Activated T-cell treated with anti-CD3 and anti-CD28 coated beads for 24 hours (primary cell): Measurements from ENCODE around the gene RHOBTB1.
"Not testable (repeated sequence)": the region's sequence is repeated elsewhere in the genome, so short reads cannot be mapped to it uniquely, and the experiment has no call there.

ENCODE experiments used
- DNase-seq: peaks from one replicate; pipeline ENCODE4 v3.0.0-alpha.2; 2020; ENCODE audit warnings: low read depth

Gene RHOBTB1

DNA sequence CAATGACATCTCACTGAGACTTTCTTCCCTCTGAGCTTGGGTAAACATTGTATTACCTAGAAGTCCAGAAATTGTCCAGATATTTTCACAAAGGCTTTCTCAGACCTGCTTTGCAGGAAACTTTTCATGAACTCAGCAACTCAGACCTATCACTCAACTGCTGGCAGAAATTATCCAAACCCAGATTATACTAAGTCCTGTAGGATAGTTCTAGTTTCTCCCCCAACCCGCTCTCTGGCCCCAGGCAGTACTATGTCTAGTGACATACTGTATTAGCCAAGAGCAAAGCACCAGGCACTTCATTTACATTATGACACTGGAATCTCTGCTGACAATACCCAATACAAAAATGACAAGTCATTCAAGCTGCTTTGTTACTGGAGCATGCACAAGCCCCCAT, 75.0 kb downstream of the RHOBTB1 start:
- DNase-seq, result no peak

DNA sequence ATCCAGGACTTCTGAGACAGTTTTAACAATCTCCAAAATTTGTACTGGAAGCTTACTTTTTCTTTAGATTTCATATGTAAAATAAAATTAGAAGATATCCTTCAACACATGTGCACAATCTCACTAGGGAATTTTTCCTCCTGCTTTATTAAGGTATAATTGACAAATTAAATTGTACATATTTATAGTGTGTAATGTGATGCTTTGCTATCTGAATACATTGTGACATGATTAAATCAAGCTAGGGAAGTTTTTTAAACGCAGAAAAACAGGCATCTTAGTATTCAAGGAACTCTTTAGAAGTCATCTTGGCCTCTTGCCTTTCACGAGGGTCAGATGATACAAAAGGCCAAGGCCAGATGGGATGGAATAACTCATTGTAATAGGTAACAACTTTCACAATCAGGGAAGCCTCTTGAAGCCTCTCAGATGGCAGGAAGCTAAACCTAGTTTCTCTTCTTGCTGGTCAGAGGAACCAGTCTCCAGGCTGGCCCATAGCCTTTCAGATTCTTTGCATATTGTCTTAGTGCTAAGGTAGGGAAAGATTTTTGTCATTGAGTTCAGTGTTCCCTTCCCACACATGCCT, 78.7 kb downstream of the RHOBTB1 start:
- no peak for DNase-seq

DNA sequence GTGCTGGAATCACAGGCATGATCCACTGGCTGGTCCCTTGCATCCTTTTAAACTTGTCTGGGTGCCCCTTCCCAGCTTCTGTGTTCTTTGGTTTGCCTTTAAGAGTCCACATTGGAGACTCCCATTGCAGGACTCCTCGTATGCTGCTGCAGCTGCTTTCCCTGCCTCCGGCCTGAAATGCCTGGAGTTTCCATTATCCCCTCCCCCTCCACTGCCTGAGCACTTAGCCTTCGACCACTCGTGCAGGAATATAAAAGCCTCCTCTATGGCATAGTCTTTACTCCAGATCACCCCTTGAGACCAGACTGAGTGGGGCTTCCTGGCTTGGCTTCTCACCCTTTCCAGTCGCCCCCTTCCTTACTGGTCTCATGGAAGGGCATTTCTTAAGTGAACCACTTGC, 80.2 kb downstream of the RHOBTB1 start:
- DNase-seq, result no peak

DNA sequence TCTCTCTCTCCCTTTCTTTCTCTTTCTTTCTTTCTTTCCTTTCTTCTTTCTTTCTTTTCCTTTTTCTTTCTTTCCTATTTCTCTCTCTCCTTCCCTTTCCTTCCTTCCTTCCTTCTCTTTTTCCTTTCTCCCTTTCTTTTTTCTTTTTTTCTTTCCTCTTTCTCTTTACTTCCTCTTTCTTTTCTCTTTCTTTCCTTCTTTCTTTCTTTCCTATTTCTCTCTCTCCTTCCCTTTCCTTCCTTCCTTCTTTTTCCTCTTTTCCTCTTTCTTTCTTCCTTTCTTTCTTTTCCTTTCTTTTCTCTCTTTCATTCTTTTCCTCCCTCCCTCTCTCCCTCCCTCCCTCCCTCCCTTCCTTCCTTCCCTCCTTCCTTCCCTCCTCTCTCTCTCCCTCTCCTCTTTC, 81.5 kb downstream of the RHOBTB1 start:
- no peak for DNase-seq

DNA sequence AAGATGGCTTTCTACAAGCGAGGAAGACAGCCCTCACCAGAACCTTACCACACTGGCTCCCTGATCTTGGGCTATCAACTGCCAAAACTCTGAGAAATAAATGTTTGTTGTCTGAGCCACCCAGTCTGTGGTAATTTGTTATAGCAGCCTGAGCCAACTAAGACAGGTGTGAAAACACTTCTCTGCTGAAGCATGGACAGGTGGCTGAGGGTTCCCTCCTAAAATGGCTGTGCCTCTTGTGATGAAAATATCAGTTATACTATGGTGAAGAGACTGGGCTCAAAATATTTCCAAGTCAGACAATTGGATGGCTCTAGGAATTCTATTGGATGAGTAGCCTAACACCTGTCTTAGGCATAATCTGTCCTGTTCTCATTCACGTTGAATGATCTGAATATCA, 87.6 kb downstream of the RHOBTB1 start:
- DNase-seq, result no peak

DNA sequence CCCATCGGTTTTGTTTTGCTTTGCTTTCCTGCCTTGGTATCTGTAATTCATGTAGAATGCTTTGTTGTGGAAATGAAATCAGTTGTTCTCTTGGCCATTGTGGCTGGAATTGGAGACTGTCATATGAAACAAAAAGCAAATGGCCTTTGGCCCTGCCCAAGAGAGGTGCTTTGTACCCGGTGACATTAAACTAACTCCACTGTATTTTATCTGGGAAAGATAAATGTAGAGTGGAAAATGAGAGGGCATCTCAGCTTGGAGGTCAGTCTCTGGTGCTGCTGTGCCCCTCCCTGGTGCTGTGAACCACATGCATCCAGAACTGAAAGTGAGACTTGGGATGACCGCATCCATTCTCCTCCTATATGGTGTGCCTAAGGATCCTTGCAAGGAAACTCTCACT, 90.3 kb downstream of the RHOBTB1 start:
- no peak for DNase-seq

DNA sequence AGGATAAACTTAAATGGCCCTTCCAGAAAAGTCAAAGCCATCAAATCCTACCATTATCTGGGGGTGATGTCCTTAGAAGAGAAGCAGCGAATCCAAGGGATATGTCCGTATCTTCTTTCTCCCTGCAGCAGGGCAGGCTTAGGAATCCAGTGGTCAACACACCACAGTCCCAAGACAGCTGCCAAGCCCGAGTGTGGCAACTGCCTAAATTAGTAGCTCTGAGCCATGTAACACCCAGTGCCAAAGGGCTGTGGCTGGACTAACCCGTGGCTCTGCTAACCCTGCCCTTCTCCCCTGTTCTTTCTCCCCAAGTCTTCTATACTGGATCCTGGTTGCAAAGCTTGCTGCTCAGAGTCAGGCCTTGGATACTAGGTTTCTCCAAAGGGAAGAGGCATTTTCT, 90.9 kb downstream of the RHOBTB1 start:
- DNase-seq, result no peak

DNA sequence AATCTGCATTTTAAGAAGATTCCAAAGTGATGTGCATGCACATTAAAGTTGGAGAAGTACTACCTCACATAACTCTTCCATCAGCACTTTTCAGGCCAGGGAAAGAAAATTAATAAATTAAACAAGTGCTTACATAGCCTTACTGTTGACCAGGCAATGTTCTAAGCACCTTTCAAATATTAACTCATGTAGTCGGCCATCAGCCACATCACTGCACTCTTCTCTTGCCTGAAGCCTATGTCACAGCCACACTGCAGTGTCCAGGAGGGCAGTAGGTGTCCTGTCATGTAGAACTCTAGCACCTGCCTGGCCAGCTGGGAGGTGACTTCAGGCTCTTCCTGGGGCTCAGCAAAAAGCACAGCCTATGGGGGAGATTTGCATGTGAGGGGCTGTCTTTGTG, 94.2 kb downstream of the RHOBTB1 start:
- no peak for DNase-seq

DNA sequence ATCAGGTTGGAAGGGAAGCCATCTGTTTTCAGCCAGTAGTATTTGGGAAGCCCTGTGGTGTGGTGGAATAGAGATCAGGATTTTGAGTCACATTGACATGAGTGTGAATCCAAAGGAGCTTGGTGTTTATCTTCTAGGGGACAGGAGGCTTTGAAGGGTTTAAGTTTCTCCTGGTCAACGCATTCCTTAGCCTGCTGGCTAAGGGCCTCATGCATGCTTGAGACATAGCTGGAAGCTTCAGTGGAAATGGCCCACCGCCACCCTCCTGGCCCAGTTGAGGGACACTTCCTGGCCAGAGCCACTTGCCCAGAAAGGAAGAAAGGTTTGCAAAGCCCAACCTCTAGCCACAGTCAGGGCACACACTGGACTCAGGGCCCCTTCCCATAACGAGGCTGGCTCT, 94.8 kb downstream of the RHOBTB1 start:
- DNase-seq, result no peak

DNA sequence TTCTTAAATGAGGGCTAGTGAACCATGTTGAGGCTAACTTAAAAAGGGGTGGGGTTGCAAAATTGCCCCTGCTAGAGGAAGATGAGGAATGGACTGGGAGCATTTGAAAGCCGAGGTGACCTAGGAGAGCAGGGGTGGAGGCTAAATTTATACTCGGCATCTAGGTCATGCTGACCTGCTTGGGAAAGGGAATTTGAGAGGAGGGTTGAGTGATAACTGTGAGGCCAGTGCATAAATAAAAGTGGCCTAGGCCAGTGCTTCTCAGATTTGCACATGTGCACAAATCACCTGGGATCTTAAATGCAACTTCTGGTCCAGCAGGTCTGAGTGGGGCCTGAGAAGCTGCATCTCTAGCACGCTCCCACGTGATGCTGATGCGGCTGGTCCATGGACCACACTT, 95.3 kb downstream of the RHOBTB1 start:
- no peak for DNase-seq

DNA sequence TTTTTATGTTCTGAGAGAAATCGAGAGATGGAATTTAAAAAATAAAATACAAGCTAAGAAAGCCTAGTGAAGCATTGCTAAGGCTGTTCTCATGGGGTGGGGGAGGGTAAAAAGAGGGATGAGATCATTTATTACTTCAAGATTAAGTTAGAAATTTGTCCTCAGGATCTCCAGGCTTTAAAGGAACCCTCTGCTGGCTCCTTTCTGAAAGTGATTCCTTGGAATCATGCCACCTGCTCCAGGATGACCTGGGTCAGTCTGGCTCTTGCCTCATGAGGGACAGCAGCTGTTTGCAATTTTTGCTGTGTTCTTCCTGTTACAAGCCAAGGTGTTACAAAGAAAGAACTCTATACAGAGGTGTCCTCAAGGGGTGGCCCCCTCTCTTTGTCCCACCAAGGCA, 95.9 kb downstream of the RHOBTB1 start:
- DNase-seq, result no peak

DNA sequence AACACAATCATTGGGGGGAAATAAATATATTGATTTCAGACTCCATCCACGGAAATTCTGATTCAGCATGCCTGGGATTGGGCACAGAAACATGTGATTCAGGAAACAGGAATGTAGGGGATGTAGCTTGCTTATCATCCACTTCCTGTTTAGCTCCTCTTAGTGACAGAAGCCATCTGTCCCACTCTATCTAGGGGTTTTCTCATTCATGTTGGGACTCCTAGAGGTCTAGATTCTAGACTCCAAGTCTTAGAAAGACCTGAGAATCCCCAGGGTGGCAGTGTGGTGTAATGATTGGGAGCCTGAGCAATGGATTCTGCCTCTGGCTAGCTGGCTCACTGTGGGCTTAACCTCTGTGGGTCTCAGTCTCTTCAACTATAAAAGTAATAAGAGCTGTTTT, 97.8 kb downstream of the RHOBTB1 start:
- DNase-seq, result no peak

DNA sequence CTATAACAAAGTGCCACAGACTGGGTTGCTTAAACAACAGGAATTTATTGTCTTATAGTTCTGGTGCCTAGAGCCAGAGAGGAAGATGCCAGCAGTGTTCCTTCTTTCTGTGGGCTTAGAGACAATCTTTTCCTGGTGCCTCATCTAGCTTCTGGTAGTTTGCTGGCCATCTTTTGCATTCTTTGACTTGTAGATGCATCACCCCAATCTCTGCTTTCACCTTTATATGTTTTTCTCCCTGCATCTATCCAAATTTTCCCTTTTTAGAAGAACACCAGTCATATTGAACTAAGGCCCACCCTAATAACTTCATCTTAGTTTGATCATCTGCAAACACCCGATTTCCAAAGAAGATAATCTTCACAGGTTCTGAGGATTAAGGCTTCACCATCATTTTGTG, 98.9 kb downstream of the RHOBTB1 start:
- DNase-seq, result no peak

DNA sequence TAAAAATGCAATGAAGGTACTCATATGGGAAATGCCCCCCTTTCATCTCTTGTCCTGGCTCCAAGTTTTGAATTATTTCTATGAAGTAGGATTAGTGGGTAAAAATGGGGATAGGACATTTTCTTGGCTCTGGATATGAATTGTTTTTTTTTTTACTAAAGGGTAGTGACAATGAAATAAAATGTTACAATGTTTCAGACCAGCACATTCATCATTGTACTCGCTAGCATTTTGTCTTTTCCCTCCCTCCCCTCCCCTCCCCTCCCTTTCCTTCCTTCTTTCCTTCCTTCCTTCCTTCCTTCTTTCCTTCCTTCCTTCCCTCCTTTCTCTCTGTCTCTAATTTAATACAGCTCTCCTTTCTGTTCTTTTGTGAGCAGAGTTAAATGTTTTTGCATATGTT, 101.3 kb downstream of the RHOBTB1 start:
- no peak for DNase-seq

DNA sequence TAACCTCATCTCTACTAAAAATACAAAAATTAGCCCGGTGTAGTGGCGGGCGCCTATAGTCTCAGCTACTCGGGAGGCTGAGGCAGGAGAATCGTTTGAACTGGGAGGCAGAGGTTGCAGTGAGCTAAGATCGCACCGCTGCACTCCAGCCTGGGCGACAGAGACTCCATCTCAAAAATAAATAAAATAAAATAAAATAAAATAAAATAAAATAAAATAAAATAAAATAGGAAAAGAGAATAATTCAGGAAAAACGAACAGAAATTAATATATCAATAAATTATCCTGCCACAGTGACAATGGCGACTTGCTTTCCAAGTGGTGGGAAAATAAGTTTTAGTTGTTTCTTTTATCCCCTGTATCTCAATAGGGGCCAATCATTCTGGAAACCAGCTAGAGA, 102.8 kb downstream of the RHOBTB1 start:
- not testable (repeated sequence) for DNase-seq

DNA sequence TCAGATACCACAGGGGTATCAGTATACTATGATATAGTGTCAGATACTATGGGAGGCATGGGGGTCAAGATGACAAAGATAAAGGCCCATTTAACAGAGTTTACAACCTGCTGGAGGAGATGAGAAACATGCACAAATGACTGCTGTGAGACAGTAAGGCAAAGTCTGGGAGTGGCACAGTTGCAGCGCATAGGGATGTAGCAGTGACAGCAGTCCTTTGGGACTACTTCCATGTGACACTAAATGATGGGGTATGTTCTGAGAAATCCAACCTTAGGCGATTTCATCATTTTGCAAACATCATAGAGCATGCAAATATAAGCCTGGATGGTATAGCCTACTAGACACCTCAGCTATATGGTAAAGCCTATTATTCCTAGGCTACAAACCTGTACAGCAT, 108.9 kb downstream of the RHOBTB1 start:
- DNase-seq, result no peak

DNA sequence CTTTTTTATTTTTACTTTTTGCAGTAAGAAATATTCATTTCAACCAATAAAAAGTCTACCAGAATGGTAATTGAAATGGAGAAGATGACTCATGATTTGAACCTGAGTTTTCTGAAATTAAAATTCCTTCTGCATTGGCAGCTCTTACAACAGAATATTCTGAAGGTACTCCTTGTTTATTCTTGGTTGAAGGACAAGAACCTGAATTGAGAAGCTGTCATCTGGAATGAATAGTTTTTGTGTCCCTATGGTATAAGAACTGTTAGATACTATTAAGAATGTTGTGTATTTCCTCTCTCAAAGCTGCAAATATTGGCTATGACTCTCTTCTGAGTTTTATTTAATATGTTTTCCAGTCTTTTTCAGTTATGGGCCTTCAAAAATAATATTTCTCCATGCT, 109.6 kb downstream of the RHOBTB1 start:
- no peak for DNase-seq

DNA sequence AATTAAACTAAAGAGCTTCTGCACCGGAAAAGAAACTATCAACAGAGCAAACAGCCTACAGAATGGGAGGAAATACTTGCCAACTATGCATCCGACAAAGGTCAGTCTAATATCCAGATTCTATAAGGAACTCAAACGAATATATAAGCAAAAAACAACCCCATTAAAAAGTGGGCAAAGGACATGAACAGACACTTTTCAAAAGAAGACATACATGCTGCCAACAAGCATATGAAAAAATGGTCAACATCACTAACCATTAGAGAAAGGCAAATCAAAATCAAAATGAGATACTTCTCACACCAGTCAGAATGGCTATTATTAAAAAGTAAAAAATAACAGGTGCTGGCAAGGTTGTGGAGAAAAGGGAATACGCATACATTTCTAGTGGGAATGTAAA, 111.8 kb downstream of the RHOBTB1 start:
- DNase-seq, result not testable (repeated sequence)

DNA sequence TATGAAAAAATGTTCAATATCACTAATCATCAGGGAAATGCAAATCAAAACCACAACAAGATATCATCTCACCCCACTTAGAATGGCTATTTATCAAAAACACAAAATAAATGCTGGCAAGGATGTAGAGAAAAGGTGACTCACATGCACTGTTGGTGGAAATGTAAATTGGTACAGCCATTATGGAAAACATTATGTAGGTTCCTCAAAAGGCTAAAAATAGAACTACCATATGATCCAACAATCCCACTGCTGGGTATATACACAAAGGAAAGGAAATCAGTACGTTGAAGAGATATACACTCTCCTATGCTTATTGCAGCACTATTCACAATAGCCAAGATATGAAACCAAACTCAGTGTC, 115.5 kb downstream of the RHOBTB1 start:
- DNase-seq, result no peak

DNA sequence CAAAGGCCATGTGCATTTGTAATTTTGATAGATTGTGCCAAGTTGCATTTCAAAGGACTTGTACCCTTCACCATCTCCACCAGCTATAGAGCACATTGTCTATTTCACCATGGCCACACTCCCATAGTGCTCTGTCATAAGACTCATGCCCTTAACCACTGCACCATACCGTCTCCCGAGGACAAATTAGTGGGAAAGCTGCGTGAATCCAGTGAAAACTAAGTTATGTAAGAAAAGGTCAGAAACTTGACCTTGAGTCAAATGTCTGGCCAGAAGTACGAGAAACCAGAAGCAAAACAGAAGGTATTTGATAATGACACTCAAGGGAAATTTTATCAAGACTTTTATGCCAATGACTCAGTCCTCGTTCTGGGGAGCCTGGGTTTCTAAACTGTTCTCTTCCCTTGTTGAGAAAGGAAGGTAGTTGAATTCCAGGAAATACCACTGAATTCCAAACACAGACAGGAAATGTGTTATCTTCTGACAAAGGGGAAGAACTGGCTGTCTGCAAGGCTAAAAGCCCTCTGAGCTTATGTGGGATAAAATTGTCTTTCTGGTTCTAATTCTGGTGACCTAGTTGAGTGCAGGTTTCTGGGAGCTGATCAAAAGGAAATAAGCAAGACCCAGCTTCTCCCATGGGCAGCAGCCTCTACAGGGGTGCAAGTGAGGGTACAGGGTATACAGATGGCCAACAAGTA, 116.0 kb downstream of the RHOBTB1 start:
- no peak for DNase-seq

DNA sequence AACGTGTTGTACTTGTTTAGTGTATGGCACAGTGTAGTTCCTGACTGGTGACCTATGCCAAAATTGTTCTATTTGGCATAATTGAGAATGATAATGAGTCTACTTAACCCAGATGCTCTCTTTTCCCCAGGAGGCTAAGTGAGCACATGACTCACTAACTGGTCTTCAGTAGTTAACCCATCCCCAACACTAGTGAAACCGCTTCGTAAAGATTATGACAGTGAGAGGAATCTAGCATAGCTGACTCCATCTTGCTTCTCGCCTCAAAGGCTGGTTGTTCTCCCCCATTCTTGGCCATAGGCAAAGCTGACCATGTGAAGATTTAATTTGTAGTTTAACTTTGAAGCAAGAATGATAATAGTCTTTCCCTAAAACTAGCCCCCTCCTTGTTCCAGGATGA, 118.5 kb downstream of the RHOBTB1 start:
- DNase-seq, result no peak

DNA sequence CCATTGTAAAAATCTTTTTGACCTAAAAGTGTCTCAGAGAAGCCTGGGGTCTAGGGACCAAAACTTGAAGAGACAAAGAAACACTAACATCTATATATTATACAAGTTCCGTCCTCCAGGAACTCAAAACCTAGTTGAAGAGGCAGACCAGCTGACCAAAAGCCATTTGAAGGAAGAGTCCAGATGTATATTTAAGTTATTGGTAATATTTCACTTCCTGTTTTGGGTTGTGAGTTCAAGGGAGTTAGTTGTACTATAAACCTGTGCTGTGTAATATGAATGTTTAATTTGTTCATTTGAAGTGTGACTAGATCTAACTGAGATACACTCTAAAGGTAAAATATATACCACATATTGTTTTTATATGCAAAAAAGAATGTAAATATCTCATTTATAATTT, 120.7 kb downstream of the RHOBTB1 start:
- no peak for DNase-seq

DNA sequence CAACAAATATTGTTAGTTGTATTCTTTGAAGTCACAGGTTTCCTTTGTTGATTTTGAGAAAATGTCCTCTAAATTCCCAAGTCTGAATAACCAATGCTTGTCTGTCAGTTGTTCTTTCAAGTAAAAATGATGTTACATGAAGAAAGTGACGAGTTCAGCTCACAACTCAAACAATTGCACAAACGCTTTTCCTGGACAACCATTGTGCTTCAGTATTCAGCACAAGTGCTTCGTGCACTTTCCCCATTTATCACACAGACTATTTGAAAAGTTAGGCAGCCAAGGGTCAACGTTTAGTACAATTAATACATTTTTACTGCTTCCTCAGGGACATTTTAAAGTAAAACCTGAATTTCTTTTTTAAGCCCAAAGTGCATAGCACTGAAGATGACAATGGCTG, 121.2 kb downstream of the RHOBTB1 start:
- DNase-seq, result no peak

DNA sequence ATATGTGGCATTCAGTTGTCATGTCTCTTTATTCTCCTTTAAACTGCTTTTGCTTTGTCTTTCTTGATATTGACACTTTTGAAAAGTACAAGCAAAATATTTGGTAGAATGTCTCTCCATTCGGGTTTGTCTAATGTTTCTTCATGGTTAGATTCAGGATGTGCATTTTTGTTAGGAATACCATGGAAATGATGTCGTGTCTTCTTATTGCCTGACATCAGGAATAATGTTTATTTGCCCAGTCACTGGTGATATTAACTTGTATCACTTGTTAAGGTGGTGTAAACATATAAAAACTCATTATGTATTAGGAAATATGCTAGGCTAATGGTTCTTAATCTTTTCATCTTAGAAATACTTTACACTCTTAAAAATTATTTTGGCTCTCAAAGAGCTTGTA, 122.3 kb downstream of the RHOBTB1 start:
- DNase-seq, result no peak
